B cell (primary cell): Measurements from ENCODE around the gene RAP1GAP2. TPM values are rescaled to one million over a fixed set of nuclear protein-coding genes. Genes with fewer than 3 reads are reported as not detected.

Experiments
- ATAC-seq: fragments of 200-7000 bp; cut with Tn5 transposase; one replicate; pipeline ENCODE4 v1.10.0; 2021; ENCODE audit warnings: low read depth, mild to moderate bottlenecking, moderate number of reproducible peaks, moderate library complexity
- CTCF ChIA-PET: fragments of 350-600 bp; sonication (Branson Sonifier 250); formaldehyde crosslinking; loops from one replicate; lab custom pipeline; 2021; ENCODE audit warnings: antibody characterized with exemption, inconsistent platforms; lab: Charles Lee
- POLR2A ChIA-PET: fragments of 350-600 bp; sonication (Branson Sonifier 250); formaldehyde crosslinking; loops from one replicate; lab custom pipeline; 2021; ENCODE audit warnings: antibody characterized with exemption; lab: Charles Lee
- DNase-seq: peaks from one replicate; pipeline ENCODE4 v3.0.0; 2013
- H2AFZ ChIP-seq: 2 replicates; pipeline ENCODE4 v1.6.1; 2012; ENCODE audit warnings: mild to moderate bottlenecking, low read depth, low read length; ENCODE audit not compliant: insufficient read depth, poor library complexity, severe bottlenecking
- H3K27ac ChIP-seq, 2 donors: 1 replicate in 1 of 2; 2 replicates in 1 of 2; pipeline ENCODE4 v1.5.1; 2012 to 2013; ENCODE audit warnings: low read length in 2 of 2, mild to moderate bottlenecking in 2 of 2, moderate library complexity in 1 of 2
- H3K27me3 ChIP-seq, 4 experiments: fragments of 200-600 bp in 1 of 4; sonication (generic) in 1 of 4; replicated peaks in 1 of 4; 1 replicate in 2 of 4; 2 replicates in 2 of 4; pipeline versions ENCODE4 v1.6.1 to v1.7.0; 2013 to 2016; ENCODE audit warnings: low read length in 3 of 4, mild to moderate bottlenecking in 2 of 4, mixed read lengths in 1 of 4, moderate library complexity in 1 of 4; ENCODE audit not compliant: insufficient read depth in 4 of 4, control insufficient read depth in 3 of 4; ENCODE audit errors: control extremely low read depth in 1 of 4
- H3K36me3 ChIP-seq, 2 experiments: replicated peaks in 1 of 2; 1 replicate in 1 of 2; 2 replicates in 1 of 2; pipeline versions ENCODE4 v1.6.1 to v1.7.1; 2013; ENCODE audit warnings: low read length in 1 of 2; ENCODE audit not compliant: insufficient read depth in 2 of 2, control insufficient read depth in 1 of 2; ENCODE audit errors: control extremely low read depth in 1 of 2, extremely low read depth in 1 of 2
- H3K4me1 ChIP-seq, 2 donors: fragments of 200-600 bp in 1 of 2; sonication (generic) in 1 of 2; 1 replicate in 1 of 2; 2 replicates in 1 of 2; pipeline versions ENCODE4 v1.5.1 to v1.6.1; 2013 to 2017; ENCODE audit warnings: low read length in 2 of 2; ENCODE audit not compliant: control insufficient read depth in 2 of 2, insufficient read depth in 2 of 2
- H3K4me2 ChIP-seq: replicated peaks from 2 replicates; pipeline ENCODE3; 2012; ENCODE audit warnings: mild to moderate bottlenecking, low read depth, low read length; ENCODE audit not compliant: poor library complexity, severe bottlenecking
- H3K4me3 ChIP-seq, 5 experiments: fragments of 200-600 bp in 1 of 5; sonication (generic) in 1 of 5; 1 replicate in 3 of 5; 2 replicates in 2 of 5; pipeline versions ENCODE4 v1.5.1 to v1.7.0; 2011 to 2016; ENCODE audit warnings: low read length in 4 of 5, mild to moderate bottlenecking in 4 of 5, low read depth in 2 of 5, control low read depth in 1 of 5, moderate library complexity in 1 of 5; ENCODE audit not compliant: insufficient read depth in 1 of 5; ENCODE audit errors: control extremely low read depth in 1 of 5, extremely low read depth in 1 of 5
- H3K79me2 ChIP-seq: fragments of 200-600 bp; sonication (generic); one replicate; pipeline ENCODE4 v1.6.0; 2016; ENCODE audit warnings: low read length; ENCODE audit not compliant: control insufficient read depth, insufficient read depth
- H3K9ac ChIP-seq: fragments of 200-600 bp; sonication (generic); 2 replicates; pipeline ENCODE4 v1.6.1; 2017; ENCODE audit warnings: mild to moderate bottlenecking, low read length, moderate library complexity
- H3K9me3 ChIP-seq, 3 donors: one replicate each; pipeline versions ENCODE4 v1.6.1 to v1.7.1; 2013; ENCODE audit warnings: low read length in 2 of 3; ENCODE audit not compliant: control insufficient read depth in 2 of 3, insufficient read depth in 1 of 3; ENCODE audit errors: control extremely low read depth in 1 of 3
- H4K20me1 ChIP-seq: 2 replicates; pipeline ENCODE4 v1.6.0; 2012; ENCODE audit warnings: mild to moderate bottlenecking, low read length; ENCODE audit not compliant: insufficient read depth, control insufficient read depth, poor library complexity, severe bottlenecking
- H3K27ac Mint-ChIP-seq: one replicate; pipeline ENCODE4 v1.8.0; 2021; ENCODE audit warnings: mixed read lengths
- H3K27me3 Mint-ChIP-seq: one replicate; pipeline ENCODE4 v1.8.0; 2021; ENCODE audit warnings: mixed read lengths
- H3K4me1 Mint-ChIP-seq: one replicate; pipeline ENCODE4 v1.8.0; 2021; ENCODE audit warnings: mixed read lengths
- H3K4me3 Mint-ChIP-seq: one replicate; pipeline ENCODE4 v1.8.0; 2021; ENCODE audit warnings: mixed read lengths
- H3K9me3 Mint-ChIP-seq: one replicate; pipeline ENCODE4 v1.8.0; 2022; ENCODE audit warnings: mixed read lengths; ENCODE audit not compliant: insufficient read depth
- EZH2 ChIP-seq: IDR thresholded peaks from 2 replicates; pipeline ENCODE4 v1.6.1; 2012; ENCODE audit warnings: borderline replicate concordance, low read depth, mild to moderate bottlenecking, moderate library complexity, low read length; ENCODE audit not compliant: insufficient read depth, poor library complexity, severe bottlenecking
- WGBS: methylation state at CpG from one replicate; pipeline ENCODE4 v1.1.5; 2013; ENCODE audit warnings: missing lambda C conversion rate; ENCODE audit not compliant: insufficient coverage; 5-methylcytosine and 5-hydroxymethylcytosine counted together
- intact Hi-C: fragments of 100-400 bp; cut with micrococcal nuclease; formaldehyde crosslinking; loops from one replicate; pipeline ENCODE4 v1.10.0; 2022
- polyA plus RNA-seq: library from polyadenylated mRNA; depleted of rRNA; stranded (reverse); fragments of >200 nt; gene quantifications from 2 replicates; pipeline ENCODE4 v1.2.3, GENCODE V29; 2012
- total RNA-seq, 2 donors: library from RNA; stranded (reverse); fragments of 120-200 nt in 1 of 2; gene quantifications; 1 replicate in 1 of 2; 2 replicates in 1 of 2; pipeline versions ENCODE4 v1.2.3 to v1.2.4, GENCODE V29; 2013 to 2022
- TF ChIP-seq, protein P1 (sequence below): fragments of 200-600 bp; IDR thresholded peaks from one replicate; pipeline ENCODE4 v1.8.0; 2022; ENCODE audit warnings: antibody characterized with exemption, mild to moderate bottlenecking

Gene RAP1GAP2
- total and polyA plus RNA-seq, 2 donors (not counting 1 experiment from before 2014, with no cell fraction given): 14.9 to 16.4 TPM

DNA sequence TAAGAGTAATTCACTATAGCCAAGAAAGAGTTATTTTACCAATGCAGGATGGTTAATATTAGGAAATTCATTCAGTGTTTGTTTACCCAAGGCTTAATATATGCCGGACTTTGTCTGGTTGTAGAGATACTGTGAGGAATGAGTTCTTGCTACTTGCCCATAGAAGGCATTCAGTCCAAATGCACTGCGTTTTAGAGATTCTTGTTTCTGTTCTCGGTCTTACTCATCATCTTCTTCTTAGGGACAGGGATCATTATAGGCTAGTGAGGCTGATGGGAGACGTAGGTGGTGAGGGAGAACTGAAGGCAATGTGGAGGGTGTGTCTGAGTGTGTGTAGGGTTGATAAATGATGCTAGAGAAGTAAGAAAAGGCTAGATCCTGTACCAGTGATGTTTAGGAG is 176.5 kb downstream of the RAP1GAP2 start:
- DNase-seq (no peak), ATAC-seq (no peak)
- H2AFZ ChIP-seq: no peak overlapping the region
- H3K4me2 ChIP-seq: no peak overlapping the region
- H3K27ac ChIP-seq: no peak overlapping the region
- Mint-ChIP-seq H3K4me1 (no peaks in the 10 kb centered on the region), H3K27me3 (no peaks in the 10 kb centered on the region), H3K9me3 (no peaks in the 10 kb centered on the region), H3K4me3 (no peak overlapping the region), H3K27ac (no peak overlapping the region)
- POLR2A ChIA-PET: no interaction called here
- CTCF ChIA-PET: interaction anchor here (0.7 to 0.8 kb wide), 2 partner anchors 41 to 147 kb away, joined by 3 read pairs; no protein-coding TSS in a partner anchor
- H3K4me1 ChIP-seq: no peaks in the 10 kb centered on the region
- intact Hi-C loops: no loop called here
- H3K9me3 ChIP-seq: peaks cover 0 to 6% (median 0%) of the 10 kb centered on the region in 3 donors
- WGBS: 85% methylated on average over 4 of the region's 4 CpGs
- H4K20me1 ChIP-seq: no peaks in the 10 kb centered on the region
- no peak for TF ChIP-seq EZH2
- no peaks in the 10 kb centered on the region for H3K79me2 ChIP-seq
- H3K4me3 ChIP-seq: no peak overlapping the region
- no peaks in the 10 kb centered on the region for H3K27me3 ChIP-seq
- no peak overlapping the region for H3K9ac ChIP-seq
- peaks cover 0 to 4% of the 10 kb centered on the region in 2 experiments for H3K36me3 ChIP-seq

- no peak overlapping the region for H3K4me3 ChIP-seq
- no peaks in the 10 kb centered on the region for H3K27me3 ChIP-seq
- no peak for ATAC-seq
- Mint-ChIP-seq H3K27me3 (no peaks in the 10 kb centered on the region), H3K27ac (no peak overlapping the region), H3K4me1 (no peaks in the 10 kb centered on the region), H3K4me3 (no peak overlapping the region), H3K9me3 (no peaks in the 10 kb centered on the region)
- TF ChIP-seq, protein P1, sequence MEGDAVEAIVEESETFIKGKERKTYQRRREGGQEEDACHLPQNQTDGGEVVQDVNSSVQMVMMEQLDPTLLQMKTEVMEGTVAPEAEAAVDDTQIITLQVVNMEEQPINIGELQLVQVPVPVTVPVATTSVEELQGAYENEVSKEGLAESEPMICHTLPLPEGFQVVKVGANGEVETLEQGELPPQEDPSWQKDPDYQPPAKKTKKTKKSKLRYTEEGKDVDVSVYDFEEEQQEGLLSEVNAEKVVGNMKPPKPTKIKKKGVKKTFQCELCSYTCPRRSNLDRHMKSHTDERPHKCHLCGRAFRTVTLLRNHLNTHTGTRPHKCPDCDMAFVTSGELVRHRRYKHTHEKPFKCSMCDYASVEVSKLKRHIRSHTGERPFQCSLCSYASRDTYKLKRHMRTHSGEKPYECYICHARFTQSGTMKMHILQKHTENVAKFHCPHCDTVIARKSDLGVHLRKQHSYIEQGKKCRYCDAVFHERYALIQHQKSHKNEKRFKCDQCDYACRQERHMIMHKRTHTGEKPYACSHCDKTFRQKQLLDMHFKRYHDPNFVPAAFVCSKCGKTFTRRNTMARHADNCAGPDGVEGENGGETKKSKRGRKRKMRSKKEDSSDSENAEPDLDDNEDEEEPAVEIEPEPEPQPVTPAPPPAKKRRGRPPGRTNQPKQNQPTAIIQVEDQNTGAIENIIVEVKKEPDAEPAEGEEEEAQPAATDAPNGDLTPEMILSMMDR: no peak
- no peak for TF ChIP-seq EZH2
- no peaks in the 10 kb centered on the region for H3K4me1 ChIP-seq
- no peak overlapping the region for H3K9ac ChIP-seq
- no peaks in the 10 kb centered on the region for H4K20me1 ChIP-seq
- H3K9me3 ChIP-seq: peaks cover 0 to 6% (median 0%) of the 10 kb centered on the region in 3 donors
- ChIA-PET POLR2A (no interaction called here), CTCF (interaction anchor here (1.4 kb wide), 2 partner anchors 38 to 125 kb away, joined by 4 to 9 read pairs; no protein-coding TSS in a partner anchor)
- intact Hi-C loops: no loop called here
- H3K79me2 ChIP-seq: no peaks in the 10 kb centered on the region
- no peak overlapping the region for H2AFZ ChIP-seq
- no peaks in the 10 kb centered on the region for H3K36me3 ChIP-seq
- no peak overlapping the region for H3K4me2 ChIP-seq
- DNase-seq: no peak
- H3K27ac ChIP-seq: no peak overlapping the region
- WGBS: no CpG with 5 or more reads among the region's 1 CpG
These were observed 178.1 kb downstream of the RAP1GAP2 start for GRCh38 chr17:2974347-2974746.
